Testis (tissue), 3 donors: Measurements from ENCODE around the gene ITGB2. TPM values are rescaled to one million over a fixed set of nuclear protein-coding genes. Genes with fewer than 3 reads are reported as not detected.

Source experiments
- DNase-seq: peaks from one replicate; pipeline ENCODE4 v3.0.0-alpha.2; 2019
- H3K27ac ChIP-seq, 2 donors: fragments of 200-600 bp; sonication (generic); one replicate each; pipeline ENCODE4 v1.5.1; 2019
- H3K27me3 ChIP-seq: fragments of 200-600 bp; sonication (generic); one replicate; pipeline ENCODE4 v1.5.1; 2019
- H3K36me3 ChIP-seq: fragments of 200-600 bp; sonication (generic); one replicate; pipeline ENCODE4 v1.5.1; 2017; ENCODE audit warnings: low read depth; ENCODE audit errors: missing control alignments
- H3K4me1 ChIP-seq: fragments of 200-600 bp; sonication (generic); one replicate; pipeline ENCODE4 v1.5.1; 2019
- H3K4me3 ChIP-seq, 2 donors: fragments of 200-600 bp; sonication (generic); one replicate each; pipeline ENCODE4 v1.5.1; 2017 to 2019
- H3K9me3 ChIP-seq: fragments of 200-600 bp; sonication (generic); one replicate; pipeline ENCODE4 v1.5.1; 2017
- CTCF ChIP-seq, 3 experiments: fragments of 450-650 bp in 2 of 3; fragments of 200-600 bp in 1 of 3; sonication (generic) in 1 of 3; IDR thresholded peaks; one replicate each; pipeline ENCODE4 v1.5.1; 2016 to 2019; ENCODE audit warnings: antibody characterized with exemption in 3 of 3, mild to moderate bottlenecking in 2 of 3, moderate library complexity in 1 of 3
- POLR2A ChIP-seq: fragments of 450-650 bp; IDR thresholded peaks from one replicate; pipeline ENCODE4 v1.6.1; 2017; ENCODE audit warnings: antibody characterized with exemption, mild to moderate bottlenecking, moderate library complexity
- WGBS, 2 donors: methylation state at CpG; one replicate each; pipeline ENCODE4 v1.1.5; 2018; 5-methylcytosine and 5-hydroxymethylcytosine counted together
- intact Hi-C: fragments of 100-400 bp; cut with DNase I; formaldehyde crosslinking; loops from one replicate; pipeline ENCODE4 v1.15.1; 2023; ENCODE audit warnings: low total_unique reads
- polyA plus RNA-seq: library from polyadenylated mRNA; stranded (reverse); fragments of 350-450 nt; fragmentation: Illumina TruSeq; extraction: RNeasy Lipid Tissue Mini Kit (QIAGEN cat#74804); gene quantifications from one replicate; pipeline ENCODE4 v1.2.3, GENCODE V29; 2014; ENCODE audit warnings: low read depth, low replicate concordance; ENCODE audit not compliant: insufficient read depth
- total RNA-seq, 2 donors: library from RNA; depleted of rRNA; stranded (reverse); fragments of >200 nt; gene quantifications; one replicate each; pipeline ENCODE4 v1.2.3, GENCODE V29; 2016

ITGB2 gene
- total and polyA plus RNA-seq, 3 donors from 2014 or later, result 5.6 to 29.5 (median 27.4) TPM

- Histone ChIP-seq H3K9me3 (no peaks in the 10 kb centered on the region), H3K36me3 (no peaks in the 10 kb centered on the region), H3K27me3 (no peaks in the 10 kb centered on the region), H3K27ac (no peak overlapping the region), H3K4me3 (no peak overlapping the region), H3K4me1 (no peaks in the 10 kb centered on the region)
- no peak for DNase-seq
- TF ChIP-seq CTCF (IDR thresholded peaks at IDR 0.05), result no peak
- TF ChIP-seq POLR2A, result no peak
- intact Hi-C loops, result no loop called here
- WGBS, 2 donors, result 94% methylated on average over 3 to 29 of the region's 29 CpGs
Measured at GRCh38 chr21:44889625-44890337, 30.9 kb downstream of the ITGB2 start.

- WGBS, 2 donors, result 91 to 96% methylated on average over 25 to 64 of the region's 64 CpGs
- H3K9me3 ChIP-seq, result no peaks in the 10 kb centered on the region
Measured at GRCh38 chr21:44888581-44889550, 31.8 kb downstream of the ITGB2 start.

GRCh38 chr21:44887807-44888580 is 32.7 kb downstream of the ITGB2 start:
- intact Hi-C loops, result no loop called here
- Histone ChIP-seq H3K27me3 (no peaks in the 10 kb centered on the region), H3K27ac (no peak overlapping the region), H3K9me3 (no peaks in the 10 kb centered on the region), H3K4me3 (no peak overlapping the region), H3K36me3 (no peaks in the 10 kb centered on the region), H3K4me1 (no peaks in the 10 kb centered on the region)
- WGBS, 2 donors, result 67 to 73% methylated on average over 6 to 23 of the region's 24 CpGs
- TF ChIP-seq POLR2A (no peak), CTCF (IDR thresholded peaks at IDR 0.05) (no peak)
- DNase-seq, result no peak

More at GRCh38 chr21:44888581-44889550, 31.8 kb downstream of the ITGB2 start:
- no peak for DNase-seq
- no peak for TF ChIP-seq CTCF (IDR thresholded peaks at IDR 0.05)
- TF ChIP-seq POLR2A, result no peak
- Histone ChIP-seq H3K36me3 (no peaks in the 10 kb centered on the region), H3K27me3 (no peaks in the 10 kb centered on the region), H3K27ac (no peak overlapping the region), H3K4me3 (no peak overlapping the region), H3K4me1 (no peaks in the 10 kb centered on the region)
- intact Hi-C loops, result no loop called here

- no peak for TF ChIP-seq CTCF (IDR thresholded peaks at IDR 0.05)
- no peak for TF ChIP-seq POLR2A
- intact Hi-C loops, result no loop called here
- no peak overlapping the region for H3K27ac ChIP-seq
- no peaks in the 10 kb centered on the region for H3K9me3 ChIP-seq
- H3K27me3 ChIP-seq, result no peaks in the 10 kb centered on the region
- DNase-seq, result no peak
- WGBS, 2 donors, result 83 to 90% methylated on average over 8 to 10 of the region's 11 CpGs
- H3K4me1 ChIP-seq, result no peaks in the 10 kb centered on the region
- no peak overlapping the region for H3K4me3 ChIP-seq
- no peaks in the 10 kb centered on the region for H3K36me3 ChIP-seq
Measured at GRCh38 chr21:44887126-44887806, 33.4 kb downstream of the ITGB2 start.
